Amniotic stem cell (primary cell): ENCODE results near the gene FASTKD3.

Source experiments
- DNase-seq: peaks from one replicate; lab custom pipeline; 2025; lab: John Stamatoyannopoulos, UW

FASTKD3 gene

GRCh38 chr5:7881091-7881490 lies 12.3 kb upstream of the FASTKD3 start:
- DNase-seq, result no peak

- DNase-seq, result no peak
Measured at GRCh38 chr5:7878381-7878873, 9.6 kb upstream of the FASTKD3 start.

- no peak for DNase-seq
Measured at GRCh38 chr5:7877851-7878250, 9.0 kb upstream of the FASTKD3 start.

- DNase-seq, result peak; percentile 9
Measured at GRCh38 chr5:7876867-7877266, 8.0 kb upstream of the FASTKD3 start.

GRCh38 chr5:7875151-7875550 lies 6.3 kb upstream of the FASTKD3 start:
- DNase-seq, result no peak

- no peak for DNase-seq
Measured at GRCh38 chr5:7874639-7875038, 5.8 kb upstream of the FASTKD3 start.

- DNase-seq, result no peak
Measured at GRCh38 chr5:7873216-7873615, 4.4 kb upstream of the FASTKD3 start.

- DNase-seq, result no peak
Measured at GRCh38 chr5:7872517-7873130, 3.8 kb upstream of the FASTKD3 start.

GRCh38 chr5:7871653-7872052 lies 2.8 kb upstream of the FASTKD3 start:
- no peak for DNase-seq

- no peak for DNase-seq
Measured at GRCh38 chr5:7869474-7870136, 774 bp upstream of the FASTKD3 start.

GRCh38 chr5:7868427-7868772 lies 431 bp downstream of the FASTKD3 start:
- no peak for DNase-seq

- DNase-seq, result no peak
Measured at GRCh38 chr5:7867260-7867659, 1.6 kb downstream of the FASTKD3 start.

- DNase-seq, result no peak
Measured at GRCh38 chr5:7866196-7866595, 2.6 kb downstream of the FASTKD3 start.

- DNase-seq, result no peak
Measured at GRCh38 chr5:7857926-7858632, 10.8 kb downstream of the FASTKD3 start.

GRCh38 chr5:7857361-7857760 lies 11.5 kb downstream of the FASTKD3 start:
- no peak for DNase-seq

- DNase-seq, result no peak
Measured at GRCh38 chr5:7856855-7857254, 12.0 kb downstream of the FASTKD3 start.

GRCh38 chr5:7855611-7856010 lies 13.2 kb downstream of the FASTKD3 start:
- DNase-seq, result no peak

GRCh38 chr5:7852988-7853387 lies 15.8 kb downstream of the FASTKD3 start:
- no peak for DNase-seq

- no peak for DNase-seq
Measured at GRCh38 chr5:7852542-7852941, 16.3 kb downstream of the FASTKD3 start.

GRCh38 chr5:7851617-7852289 lies 17.1 kb downstream of the FASTKD3 start:
- no peak for DNase-seq

GRCh38 chr5:7851240-7851592 lies 17.6 kb downstream of the FASTKD3 start:
- DNase-seq, result no peak

GRCh38 chr5:7850395-7851239 lies 18.2 kb downstream of the FASTKD3 start, which contains the start of gene CFAP90:
CFAP90 (minus strand) TSS chr5:7851133; CDS start chr5:7851021, 112 bp downstream.
- no peak for DNase-seq
